BJ (cell line): ENCODE measurements around the gene GPSM1. TPM values are rescaled to one million over a fixed set of nuclear protein-coding genes. Genes with fewer than 3 reads are reported as not detected.

Experiments used
- CTCF ChIA-PET: fragments of 350-600 bp; formaldehyde crosslinking; extraction: SDS; loops from one replicate; lab custom pipeline; 2021; ENCODE audit warnings: antibody characterized with exemption, inconsistent platforms; lab: Yijun Ruan, JAX
- POLR2A ChIA-PET: fragments of 300-600 bp; sonication (Branson Sonifier 250); formaldehyde crosslinking; extraction: SDS; loops from one replicate; lab custom pipeline; 2021; ENCODE audit warnings: antibody characterized with exemption; lab: Charles Lee
- DNase-seq: peaks from one replicate; pipeline ENCODE4 v3.0.0-alpha.2; 2011; ENCODE audit warnings: low read depth
- H3K27me3 ChIP-seq: 2 replicates; pipeline ENCODE4 v1.6.0; 2011; ENCODE audit warnings: low read length; ENCODE audit not compliant: control insufficient read depth, insufficient read depth
- H3K36me3 ChIP-seq: 2 replicates; pipeline ENCODE4 v1.5.1; 2011; ENCODE audit warnings: low read length; ENCODE audit not compliant: control insufficient read depth, insufficient read depth
- H3K4me3 ChIP-seq: 2 replicates; pipeline ENCODE4 v1.5.1; 2011; ENCODE audit warnings: low read depth, mild to moderate bottlenecking, control low read depth, low read length
- polyA plus RNA-seq: library from polyadenylated mRNA; depleted of rRNA; stranded (reverse); fragments of >200 nt; gene quantifications from 2 replicates; pipeline ENCODE4 v1.2.3, GENCODE V29; 2011
- TF ChIP-seq, protein P1 (sequence below): IDR thresholded peaks from 2 replicates; pipeline ENCODE4 v1.5.1; 2011; ENCODE audit warnings: low read depth, mild to moderate bottlenecking, control low read depth, inconsistent platforms, low read length, moderate library complexity; ENCODE audit not compliant: insufficient read depth

Gene GPSM1
- polyA plus RNA-seq, 1 experiment, result 33.1 TPM

DNA sequence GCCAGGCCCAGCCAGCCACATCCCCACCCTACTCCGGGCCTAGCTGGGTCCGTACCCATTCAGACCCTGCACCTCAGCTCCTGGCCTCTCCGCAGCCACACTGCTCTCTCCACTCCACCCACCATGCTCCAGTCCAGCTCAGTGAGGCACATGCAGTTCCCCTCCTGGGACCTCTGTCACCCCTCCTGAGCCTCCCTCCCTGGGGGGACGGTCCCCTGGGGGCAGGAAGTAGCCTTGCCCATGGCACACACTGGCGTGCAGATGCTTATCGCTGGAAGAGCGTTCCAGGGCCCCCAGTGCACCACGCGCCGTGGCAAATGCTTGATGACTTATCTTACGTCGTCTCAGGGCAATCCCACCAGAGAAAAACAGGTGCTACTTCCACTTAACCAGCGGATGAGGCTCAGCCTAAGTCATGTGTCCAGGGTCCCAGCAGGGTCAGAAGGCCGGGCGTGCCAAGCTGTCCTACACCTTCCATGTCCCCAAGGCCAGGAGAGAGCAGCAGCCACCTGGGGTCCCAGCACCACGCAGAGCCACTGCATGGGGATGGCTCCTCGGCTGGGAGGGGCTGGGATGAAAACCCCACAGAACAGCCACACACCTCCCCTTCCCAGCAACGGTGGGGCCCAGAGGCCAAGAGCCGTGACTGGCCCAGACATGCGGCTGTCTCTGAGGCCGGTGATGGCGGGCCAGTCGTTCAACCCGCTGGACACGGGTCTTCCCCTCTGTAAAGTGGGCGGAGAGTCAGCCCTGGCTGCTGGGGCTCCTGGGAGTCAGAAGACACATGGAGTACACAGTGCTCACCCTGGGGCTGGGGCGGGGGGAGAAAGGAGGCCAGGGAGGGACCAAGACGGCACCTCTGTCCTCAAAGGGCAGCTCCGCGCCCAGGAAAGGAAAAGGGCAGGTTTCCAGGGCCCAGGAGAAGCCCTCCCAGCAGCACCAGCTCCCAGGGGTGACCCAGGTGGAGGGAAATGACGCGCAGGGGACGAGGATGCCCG, 20.8 kb upstream of the GPSM1 start:
- H3K4me3 ChIP-seq, result no peak overlapping the region
- TF ChIP-seq, protein P1, sequence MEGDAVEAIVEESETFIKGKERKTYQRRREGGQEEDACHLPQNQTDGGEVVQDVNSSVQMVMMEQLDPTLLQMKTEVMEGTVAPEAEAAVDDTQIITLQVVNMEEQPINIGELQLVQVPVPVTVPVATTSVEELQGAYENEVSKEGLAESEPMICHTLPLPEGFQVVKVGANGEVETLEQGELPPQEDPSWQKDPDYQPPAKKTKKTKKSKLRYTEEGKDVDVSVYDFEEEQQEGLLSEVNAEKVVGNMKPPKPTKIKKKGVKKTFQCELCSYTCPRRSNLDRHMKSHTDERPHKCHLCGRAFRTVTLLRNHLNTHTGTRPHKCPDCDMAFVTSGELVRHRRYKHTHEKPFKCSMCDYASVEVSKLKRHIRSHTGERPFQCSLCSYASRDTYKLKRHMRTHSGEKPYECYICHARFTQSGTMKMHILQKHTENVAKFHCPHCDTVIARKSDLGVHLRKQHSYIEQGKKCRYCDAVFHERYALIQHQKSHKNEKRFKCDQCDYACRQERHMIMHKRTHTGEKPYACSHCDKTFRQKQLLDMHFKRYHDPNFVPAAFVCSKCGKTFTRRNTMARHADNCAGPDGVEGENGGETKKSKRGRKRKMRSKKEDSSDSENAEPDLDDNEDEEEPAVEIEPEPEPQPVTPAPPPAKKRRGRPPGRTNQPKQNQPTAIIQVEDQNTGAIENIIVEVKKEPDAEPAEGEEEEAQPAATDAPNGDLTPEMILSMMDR, result no peak
- DNase-seq, result no peak
- no peaks in the 10 kb centered on the region for H3K36me3 ChIP-seq
- CTCF ChIA-PET, result interaction anchor here (0.7 to 0.8 kb wide), 2 partner anchors 92 to 179 kb away, joined by 3 to 4 read pairs; no protein-coding TSS in a partner anchor
- H3K27me3 ChIP-seq, result no peaks in the 10 kb centered on the region
- POLR2A ChIA-PET, result no interaction called here

DNA sequence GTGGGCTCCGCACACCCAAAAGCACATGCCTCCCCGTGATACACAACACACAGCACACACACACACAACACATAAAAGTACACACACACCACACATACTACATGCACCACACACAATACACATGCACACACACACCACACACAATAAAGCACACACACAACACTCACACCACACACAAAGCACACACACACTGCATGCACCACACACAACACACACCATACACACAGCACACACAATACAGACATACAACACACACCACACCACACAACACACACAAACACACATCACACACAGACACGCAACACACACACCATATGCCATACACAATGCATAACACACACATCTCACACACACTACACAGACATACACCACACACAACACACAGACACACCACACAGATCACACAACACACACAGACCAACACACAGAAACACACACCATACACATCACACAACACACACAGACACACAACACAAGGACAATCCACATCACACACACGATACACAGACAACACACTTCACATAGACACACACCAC, 20.1 kb upstream of the GPSM1 start:
- no peak for DNase-seq
- ChIA-PET POLR2A (no interaction called here), CTCF (no interaction called here)
- TF ChIP-seq, protein P1, result no peak
- Histone ChIP-seq H3K36me3 (no peaks in the 10 kb centered on the region), H3K27me3 (no peaks in the 10 kb centered on the region), H3K4me3 (no peak overlapping the region)

DNA sequence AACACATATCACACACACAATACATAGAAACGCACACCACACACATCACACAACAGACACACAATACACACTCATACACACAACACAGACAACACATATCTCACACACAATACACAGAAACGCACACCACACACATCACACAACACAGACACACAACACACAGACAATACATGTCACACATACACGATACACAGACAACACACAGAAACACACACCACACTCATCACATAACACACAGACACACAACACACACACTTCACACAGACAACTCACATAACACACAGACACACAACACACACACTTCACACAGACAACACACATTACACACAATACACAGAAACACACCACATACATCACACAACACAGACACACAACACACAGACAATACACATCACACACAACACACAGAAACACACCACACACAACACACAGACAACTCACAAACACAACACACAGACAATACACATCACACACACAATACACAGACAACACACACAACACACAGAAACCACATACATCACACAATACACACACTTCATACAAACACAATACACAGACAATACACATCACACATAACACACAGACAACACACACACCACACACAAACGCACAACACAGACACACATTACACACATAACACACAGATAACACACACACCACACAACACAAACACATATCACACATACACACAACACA, 19.2 kb upstream of the GPSM1 start:
- no peaks in the 10 kb centered on the region for H3K36me3 ChIP-seq
- CTCF ChIA-PET, result no interaction called here
- TF ChIP-seq, protein P1, result no peak

DNA sequence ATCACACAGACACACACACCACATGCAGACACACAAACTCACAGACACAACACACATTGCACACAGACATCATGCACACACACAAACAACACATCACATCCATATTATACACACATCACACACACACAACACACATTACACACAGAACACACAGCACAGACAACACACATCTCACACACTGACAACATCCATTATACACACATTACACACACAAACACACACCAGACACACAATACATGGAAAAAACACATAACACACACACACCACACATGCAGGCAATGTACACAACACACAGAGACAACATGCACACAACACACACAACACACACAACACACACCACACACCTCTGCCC, 18.7 kb upstream of the GPSM1 start:
- Histone ChIP-seq H3K27me3 (no peaks in the 10 kb centered on the region), H3K4me3 (no peak overlapping the region), H3K36me3 (no peaks in the 10 kb centered on the region)
- POLR2A ChIA-PET, result no interaction called here
- TF ChIP-seq, protein P1, result no peak
- CTCF ChIA-PET, result no interaction called here
- DNase-seq, result no peak

More for the DNA sequence above, 19.2 kb upstream of the GPSM1 start:
- DNase-seq, result no peak
- no peak overlapping the region for H3K4me3 ChIP-seq
- POLR2A ChIA-PET, result no interaction called here
- no peaks in the 10 kb centered on the region for H3K27me3 ChIP-seq
